IMR-90 (cell line): Measurements from ENCODE around the gene TST. TPM values are rescaled to one million over a fixed set of nuclear protein-coding genes. Genes with fewer than 3 reads are reported as not detected.

Experiments
- ATAC-seq: fragments of 200-7000 bp; cut with Tn5 transposase; 2 replicates; pipeline ENCODE4 v1.9.1; 2020; ENCODE audit warnings: low read depth, mild to moderate bottlenecking, moderate library complexity
- BruUV-seq: library from RNA; stranded (reverse); fragments of 400-500 nt; replicated peaks from 2 replicates; lab custom pipeline; 2021; lab: Mats Ljungman, UMichigan
- CTCF ChIA-PET: fragments of 300-600 bp; formaldehyde crosslinking; extraction: SDS; loops from one replicate; lab custom pipeline; 2021; ENCODE audit warnings: antibody characterized with exemption; lab: Yijun Ruan, JAX
- POLR2A ChIA-PET: fragments of 300-600 bp; sonication (Branson Sonifier 250); formaldehyde crosslinking; loops from one replicate; lab custom pipeline; 2022; ENCODE audit warnings: antibody characterized with exemption; ENCODE audit not compliant: unreplicated experiment; lab: Charles Lee
- DNase-seq: peaks from one replicate; pipeline ENCODE4 v3.0.0; 2013
- H2AFZ ChIP-seq: replicated peaks from 2 replicates; pipeline ENCODE3; 2013; ENCODE audit warnings: low read length, mild to moderate bottlenecking; ENCODE audit not compliant: poor library complexity
- H2AK5ac ChIP-seq: 2 replicates; pipeline ENCODE4 v1.6.1; 2013; ENCODE audit warnings: low read depth, low read length, inconsistent platforms
- H2AK9ac ChIP-seq: replicated peaks from 2 replicates; pipeline ENCODE3; 2013; ENCODE audit warnings: mild to moderate bottlenecking, low read depth, low read length, moderate library complexity; ENCODE audit not compliant: poor library complexity
- H2BK120ac ChIP-seq: 2 replicates; pipeline ENCODE4 v1.6.1; 2013; ENCODE audit warnings: low read depth, low read length, inconsistent platforms
- H2BK15ac ChIP-seq: 3 replicates; pipeline ENCODE4 v1.6.1; 2013; ENCODE audit warnings: low read depth, low read length, inconsistent platforms
- H2BK20ac ChIP-seq: 2 replicates; pipeline ENCODE4 v1.6.1; 2013; ENCODE audit warnings: low read depth, mild to moderate bottlenecking, inconsistent platforms, low read length, moderate library complexity
- H2BK5ac ChIP-seq: 2 replicates; pipeline ENCODE4 v1.6.1; 2013; ENCODE audit warnings: mild to moderate bottlenecking, low read depth, low read length, inconsistent platforms; ENCODE audit not compliant: poor library complexity, severe bottlenecking
- H3K14ac ChIP-seq: replicated peaks from 2 replicates; pipeline ENCODE4 v1.6.1; 2013; ENCODE audit warnings: low read depth, low read length, inconsistent platforms
- H3K18ac ChIP-seq: 2 replicates; pipeline ENCODE4 v1.6.1; 2013; ENCODE audit warnings: low read depth, low read length, control low read depth
- H3K23ac ChIP-seq: 2 replicates; pipeline ENCODE4 v1.6.1; 2013; ENCODE audit warnings: low read depth, low read length, inconsistent platforms
- H3K27ac ChIP-seq: 2 replicates; pipeline ENCODE4 v1.5.1; 2013; ENCODE audit warnings: mild to moderate bottlenecking, control low read depth, low read length; ENCODE audit not compliant: insufficient read depth
- H3K27me3 ChIP-seq: 2 replicates; pipeline ENCODE4 v1.6.1; 2013; ENCODE audit warnings: low read length; ENCODE audit not compliant: control insufficient read depth, insufficient read depth
- H3K36me3 ChIP-seq: 2 replicates; pipeline ENCODE4 v1.6.1; 2013; ENCODE audit warnings: low read length, mixed read lengths; ENCODE audit not compliant: control insufficient read depth, insufficient read depth
- H3K4ac ChIP-seq: 2 replicates; pipeline ENCODE4 v1.6.1; 2013; ENCODE audit warnings: low read depth, low read length, inconsistent platforms
- H3K4me1 ChIP-seq: 2 replicates; pipeline ENCODE4 v1.6.1; 2013; ENCODE audit warnings: low read length, mixed read lengths; ENCODE audit not compliant: control insufficient read depth, insufficient read depth
- H3K4me2 ChIP-seq: 2 replicates; pipeline ENCODE4 v1.6.1; 2013; ENCODE audit warnings: low read depth, mild to moderate bottlenecking, control low read depth, low read length, moderate library complexity
- H3K4me3 ChIP-seq: 2 replicates; pipeline ENCODE4 v1.5.1; 2013; ENCODE audit warnings: low read depth, mild to moderate bottlenecking, control low read depth, low read length, moderate library complexity; ENCODE audit not compliant: insufficient read depth
- H3K56ac ChIP-seq: 2 replicates; pipeline ENCODE4 v1.6.1; 2013; ENCODE audit warnings: low read length, inconsistent platforms; ENCODE audit not compliant: insufficient read depth; ENCODE audit errors: extremely low read depth
- H3K79me1 ChIP-seq, 2 experiments: 2 replicates each; pipeline ENCODE4 v1.6.1; 2013; ENCODE audit warnings: low read length in 2 of 2, inconsistent platforms in 1 of 2, low read depth in 1 of 2
- H3K9ac ChIP-seq: 2 replicates; pipeline ENCODE4 v1.6.1; 2013; ENCODE audit warnings: low read depth, low read length, control low read depth
- H3K9me1 ChIP-seq: 2 replicates; pipeline ENCODE4 v1.6.1; 2013; ENCODE audit warnings: low read length, inconsistent platforms; ENCODE audit not compliant: insufficient read depth
- H3K9me3 ChIP-seq: 2 replicates; pipeline ENCODE4 v1.6.1; 2013; ENCODE audit warnings: low read length; ENCODE audit not compliant: control insufficient read depth, insufficient read depth
- H4K20me1 ChIP-seq: 2 replicates; pipeline ENCODE4 v1.6.1; 2013; ENCODE audit warnings: low read length, inconsistent platforms; ENCODE audit not compliant: insufficient read depth
- H4K5ac ChIP-seq: 2 replicates; pipeline ENCODE4 v1.6.1; 2013; ENCODE audit warnings: mild to moderate bottlenecking, low read depth, low read length, control low read depth
- H4K8ac ChIP-seq, 2 experiments: 2 replicates each; pipeline ENCODE4 v1.6.1; 2013; ENCODE audit warnings: low read depth in 2 of 2, low read length in 2 of 2, control low read depth in 1 of 2, inconsistent platforms in 1 of 2
- H4K91ac ChIP-seq: 2 replicates; pipeline ENCODE4 v1.6.1; 2013; ENCODE audit warnings: low read depth, low read length, inconsistent platforms; ENCODE audit not compliant: insufficient read depth
- BHLHE40 ChIP-seq: fragments of 150-350 bp; IDR thresholded peaks from 2 replicates; pipeline ENCODE4 v1.6.1; 2016; ENCODE audit warnings: mild to moderate bottlenecking, low read depth, low read length
- FOS ChIP-seq: fragments of 150-350 bp; IDR thresholded peaks from 2 replicates; pipeline ENCODE4 v1.6.1; 2016; ENCODE audit warnings: low read depth, low read length
- MAFK ChIP-seq: IDR thresholded peaks from 2 replicates; pipeline ENCODE4 v1.6.1; 2012; ENCODE audit warnings: low read depth, low read length, improper control_type of control experiment
- MAZ ChIP-seq: IDR thresholded peaks from 2 replicates; pipeline ENCODE4 v1.6.1; 2012; ENCODE audit warnings: low read depth, mild to moderate bottlenecking, low read length, improper control_type of control experiment, moderate library complexity, borderline replicate concordance
- MXI1 ChIP-seq: IDR thresholded peaks from 2 replicates; pipeline ENCODE4 v1.6.1; 2012; ENCODE audit warnings: low read depth, mild to moderate bottlenecking, low read length, moderate library complexity, borderline replicate concordance
- POLR2A ChIP-seq: IDR thresholded peaks from 2 replicates; pipeline ENCODE4 v1.6.1; 2012; ENCODE audit warnings: mild to moderate bottlenecking, low read depth, low read length
- RAD21 ChIP-seq: IDR thresholded peaks from 2 replicates; pipeline ENCODE4 v1.6.1; 2012; ENCODE audit warnings: low read length, improper control_type of control experiment
- RCOR1 ChIP-seq: IDR thresholded peaks from 2 replicates; pipeline ENCODE4 v1.6.1; 2012; ENCODE audit warnings: mild to moderate bottlenecking, low read length, improper control_type of control experiment; ENCODE audit not compliant: insufficient replicate concordance
- RFX5 ChIP-seq: IDR thresholded peaks from 2 replicates; pipeline ENCODE4 v1.8.0; 2012; ENCODE audit warnings: low read depth, mild to moderate bottlenecking, low read length, moderate library complexity
- SMC3 ChIP-seq: fragments of 150-350 bp; IDR thresholded peaks from 2 replicates; pipeline ENCODE4 v1.6.1; 2016; ENCODE audit warnings: low read depth, mild to moderate bottlenecking, antibody characterized with exemption, low read length, moderate library complexity
- WGBS, 2 experiments: methylation state at CpG; one replicate each; pipeline versions ENCODE4 v1.1.5 to v1.1.7; 2013; ENCODE audit warnings: missing lambda C conversion rate in 2 of 2; ENCODE audit not compliant: insufficient read length in 1 of 2; ENCODE audit errors: extremely low coverage in 2 of 2; 5-methylcytosine and 5-hydroxymethylcytosine counted together
- dilution Hi-C: fragments of 300-500 bp; cut with HindIII; formaldehyde crosslinking; loops from one replicate; pipeline ENCODE4 v1.14.3; 2018; ENCODE audit warnings: low sequenced_read_pairs; ENCODE audit not compliant: unreplicated experiment
- in situ Hi-C: fragments of 300-500 bp; cut with MboI; formaldehyde crosslinking; loops from 3 replicates; pipeline ENCODE4 v1.14.3; 2019; ENCODE audit warnings: low sequenced_read_pairs, inconsistent platforms, mixed read lengths
- intact Hi-C: fragments of 100-400 bp; cut with micrococcal nuclease; formaldehyde crosslinking; loops from 2 replicates; pipeline ENCODE4 v1.10.0; 2022
- polyA plus RNA-seq, 3 experiments: library from polyadenylated mRNA; depleted of rRNA; stranded (reverse); fragments of >200 nt; gene quantifications; 2 replicates each; pipeline ENCODE4 v1.2.3, GENCODE V29; 2012; ENCODE audit warnings: low replicate concordance in 1 of 3
- total RNA-seq: library from RNA; depleted of rRNA; stranded (reverse); fragments of >200 nt; gene quantifications from 2 replicates; pipeline ENCODE4 v1.2.3, GENCODE V29; 2012
- TF ChIP-seq, protein P1 (sequence below): fragments of 150-350 bp; IDR thresholded peaks from 2 replicates; pipeline ENCODE4 v1.6.1; 2016; ENCODE audit warnings: low read depth, mild to moderate bottlenecking, low read length, moderate library complexity, borderline replicate concordance
- TF ChIP-seq, protein P2 (sequence below): conservative IDR thresholded peaks from 2 replicates; pipeline ENCODE4 v1.5.1; 2012; ENCODE audit warnings: mild to moderate bottlenecking, low read depth, low read length, improper control_type of control experiment

TST gene
- total and polyA plus RNA-seq, 2 of the 4 experiments (the other 2 are of a cell fraction), result 31.7 to 37.7 TPM

DNA sequence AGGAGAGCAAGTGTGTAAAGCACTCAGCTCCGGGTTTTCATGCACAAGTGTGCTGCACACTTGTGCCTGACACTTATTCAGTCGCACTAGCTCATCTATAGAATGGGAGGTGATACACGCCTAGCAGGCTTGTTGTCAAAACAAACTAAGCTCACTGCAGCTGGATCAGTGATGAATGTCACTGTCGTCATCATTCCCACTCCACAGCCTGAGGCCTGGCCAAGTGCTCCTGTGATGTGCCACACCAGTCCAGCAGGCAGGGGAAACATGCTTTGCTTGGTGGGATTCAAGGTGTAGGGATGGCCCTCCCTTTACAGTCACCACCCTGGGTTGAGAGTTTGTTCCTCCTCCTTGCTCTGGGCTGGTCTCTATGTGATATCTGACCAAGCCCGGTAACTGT lies 7.1 kb upstream of the TST start:
- Histone ChIP-seq H2BK15ac (no peak overlapping the region), H3K4me1 (no peaks in the 10 kb centered on the region), H3K27me3 (no peaks in the 10 kb centered on the region), H3K79me1 (peaks cover 0 to 37% of the 10 kb centered on the region in 2 experiments; a peak in 3 of 4 replicates), H4K20me1 (peaks cover 24% of the 10 kb centered on the region), H3K4ac (no peak overlapping the region), H3K4me3 (no peak overlapping the region), H4K8ac (no peak overlapping the region), H2AK9ac (peak overlapping the region; percentile 10), H3K56ac (no peak overlapping the region), H2BK20ac (no peak overlapping the region), H3K14ac (no peak overlapping the region), H2AK5ac (no peak overlapping the region), H2AFZ (no peak overlapping the region), H3K9me3 (no peaks in the 10 kb centered on the region), H3K9me1 (peaks cover 10% of the 10 kb centered on the region; the same call in 1 of the 2 replicates), H3K27ac (no peak overlapping the region), H3K36me3 (peaks cover 44% of the 10 kb centered on the region), H3K23ac (no peak overlapping the region), H4K91ac (no peak overlapping the region), H3K18ac (no peak overlapping the region), H2BK120ac (no peak overlapping the region), H4K5ac (no peak overlapping the region), H3K4me2 (no peak overlapping the region), H3K9ac (no peak overlapping the region), H2BK5ac (no peak overlapping the region)
- POLR2A ChIA-PET, result no interaction called here
- CTCF ChIA-PET, result interaction anchor here (0.9 to 1.2 kb wide), 2 partner anchors 17 to 20 kb away, joined by 3 read pairs; no protein-coding TSS in a partner anchor
- in situ Hi-C loops (no loop called here), intact Hi-C loops (no loop called here), dilution Hi-C loops (no loop called here)
- no TSS peak for BruUV-seq
- ATAC-seq (no peak), DNase-seq (no peak)
- WGBS, 2 experiments, result 83% methylated on average over 1 of the region's 5 CpGs; no CpG with 5 or more reads in 1 of the 2 experiments
- TF ChIP-seq RAD21 (no peak), POLR2A (no peak), MXI1 (no peak), FOS (no peak), BHLHE40 (no peak), MAFK (no peak), RCOR1 (no peak), MAZ (no peak), RFX5 (no peak), SMC3 (no peak)
- TF ChIP-seq, protein P1, sequence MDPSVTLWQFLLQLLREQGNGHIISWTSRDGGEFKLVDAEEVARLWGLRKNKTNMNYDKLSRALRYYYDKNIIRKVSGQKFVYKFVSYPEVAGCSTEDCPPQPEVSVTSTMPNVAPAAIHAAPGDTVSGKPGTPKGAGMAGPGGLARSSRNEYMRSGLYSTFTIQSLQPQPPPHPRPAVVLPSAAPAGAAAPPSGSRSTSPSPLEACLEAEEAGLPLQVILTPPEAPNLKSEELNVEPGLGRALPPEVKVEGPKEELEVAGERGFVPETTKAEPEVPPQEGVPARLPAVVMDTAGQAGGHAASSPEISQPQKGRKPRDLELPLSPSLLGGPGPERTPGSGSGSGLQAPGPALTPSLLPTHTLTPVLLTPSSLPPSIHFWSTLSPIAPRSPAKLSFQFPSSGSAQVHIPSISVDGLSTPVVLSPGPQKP, result no peak
- TF ChIP-seq, protein P2, sequence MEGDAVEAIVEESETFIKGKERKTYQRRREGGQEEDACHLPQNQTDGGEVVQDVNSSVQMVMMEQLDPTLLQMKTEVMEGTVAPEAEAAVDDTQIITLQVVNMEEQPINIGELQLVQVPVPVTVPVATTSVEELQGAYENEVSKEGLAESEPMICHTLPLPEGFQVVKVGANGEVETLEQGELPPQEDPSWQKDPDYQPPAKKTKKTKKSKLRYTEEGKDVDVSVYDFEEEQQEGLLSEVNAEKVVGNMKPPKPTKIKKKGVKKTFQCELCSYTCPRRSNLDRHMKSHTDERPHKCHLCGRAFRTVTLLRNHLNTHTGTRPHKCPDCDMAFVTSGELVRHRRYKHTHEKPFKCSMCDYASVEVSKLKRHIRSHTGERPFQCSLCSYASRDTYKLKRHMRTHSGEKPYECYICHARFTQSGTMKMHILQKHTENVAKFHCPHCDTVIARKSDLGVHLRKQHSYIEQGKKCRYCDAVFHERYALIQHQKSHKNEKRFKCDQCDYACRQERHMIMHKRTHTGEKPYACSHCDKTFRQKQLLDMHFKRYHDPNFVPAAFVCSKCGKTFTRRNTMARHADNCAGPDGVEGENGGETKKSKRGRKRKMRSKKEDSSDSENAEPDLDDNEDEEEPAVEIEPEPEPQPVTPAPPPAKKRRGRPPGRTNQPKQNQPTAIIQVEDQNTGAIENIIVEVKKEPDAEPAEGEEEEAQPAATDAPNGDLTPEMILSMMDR, result no peak
